GM12878 (cell line): ENCODE results near the gene ABCA4. TPM values are rescaled to one million over a fixed set of nuclear protein-coding genes. Genes with fewer than 3 reads are reported as not detected.

Experiments used
- IRF4 ChIP-seq: IDR thresholded peaks from 2 replicates; pipeline ENCODE4 v1.6.1; 2011; ENCODE audit warnings: low read depth, low read length
- SIN3A ChIP-seq: IDR thresholded peaks from 2 replicates; pipeline ENCODE4 v1.6.1; 2012; ENCODE audit warnings: low read depth, low read length, improper control_type of control experiment
- SMC3 ChIP-seq: IDR thresholded peaks from 2 replicates; pipeline ENCODE4 v1.6.1; 2011; ENCODE audit warnings: low read length, improper control_type of control experiment, borderline replicate concordance
- SUZ12 ChIP-seq: fragments of 200-600 bp; sonication (generic); IDR thresholded peaks from one replicate; pipeline ENCODE4 v1.6.1; 2018; ENCODE audit warnings: antibody characterized with exemption, mild to moderate bottlenecking; ENCODE audit not compliant: unreplicated experiment
- polyA plus RNA-seq, 11 experiments: library from polyadenylated mRNA; depleted of rRNA in 4 of 11; unstranded in 6 of 11; stranded (reverse) in 5 of 11; fragments of >200 nt; fragmentation: Nextera tagmentation in 4 of 11; fragmentation: Illumina TruSeq in 1 of 11; extraction: Ambion mirVana in 4 of 11; extraction: Trizol in 1 of 11; gene quantifications; 1 replicate in 1 of 11; 2 replicates in 10 of 11; pipeline versions ENCODE4 v1.2.1 to v1.2.3, GENCODE V29; 2011 to 2016; ENCODE audit warnings: inconsistent platforms in 2 of 11, missing spikeins in 2 of 11, low read depth in 1 of 11
- total RNA-seq, 4 experiments: library from RNA; depleted of rRNA in 3 of 4; stranded (reverse); fragments of >200 nt in 3 of 4; fragmentation: Illumina TruSeq in 1 of 4; extraction: Trizol in 1 of 4; gene quantifications; 2 replicates each; pipeline versions ENCODE4 v1.2.1 to v1.2.3, GENCODE V29; 2013 to 2021
- TF ChIP-seq, protein P1 (sequence below): fragments of 450-650 bp; formaldehyde crosslinking; IDR thresholded peaks from 2 replicates; pipeline ENCODE4 v1.4.0; 2022; ENCODE audit warnings: mild to moderate bottlenecking, moderate library complexity
- TF ChIP-seq, protein P2 (sequence below): fragments of 450-650 bp; IDR thresholded peaks from 2 replicates; pipeline ENCODE4 v1.6.1; 2017; ENCODE audit warnings: mild to moderate bottlenecking, low read depth, inconsistent platforms; ENCODE audit not compliant: poor library complexity, severe bottlenecking

Gene ABCA4
- total and polyA plus RNA-seq, 10 of the 15 experiments (the other 5 are each of a cell fraction or from before 2014, with no cell fraction given): 0.03 to 0.28 (median 0.11) TPM; not detected in 3

- TF ChIP-seq, protein P1, sequence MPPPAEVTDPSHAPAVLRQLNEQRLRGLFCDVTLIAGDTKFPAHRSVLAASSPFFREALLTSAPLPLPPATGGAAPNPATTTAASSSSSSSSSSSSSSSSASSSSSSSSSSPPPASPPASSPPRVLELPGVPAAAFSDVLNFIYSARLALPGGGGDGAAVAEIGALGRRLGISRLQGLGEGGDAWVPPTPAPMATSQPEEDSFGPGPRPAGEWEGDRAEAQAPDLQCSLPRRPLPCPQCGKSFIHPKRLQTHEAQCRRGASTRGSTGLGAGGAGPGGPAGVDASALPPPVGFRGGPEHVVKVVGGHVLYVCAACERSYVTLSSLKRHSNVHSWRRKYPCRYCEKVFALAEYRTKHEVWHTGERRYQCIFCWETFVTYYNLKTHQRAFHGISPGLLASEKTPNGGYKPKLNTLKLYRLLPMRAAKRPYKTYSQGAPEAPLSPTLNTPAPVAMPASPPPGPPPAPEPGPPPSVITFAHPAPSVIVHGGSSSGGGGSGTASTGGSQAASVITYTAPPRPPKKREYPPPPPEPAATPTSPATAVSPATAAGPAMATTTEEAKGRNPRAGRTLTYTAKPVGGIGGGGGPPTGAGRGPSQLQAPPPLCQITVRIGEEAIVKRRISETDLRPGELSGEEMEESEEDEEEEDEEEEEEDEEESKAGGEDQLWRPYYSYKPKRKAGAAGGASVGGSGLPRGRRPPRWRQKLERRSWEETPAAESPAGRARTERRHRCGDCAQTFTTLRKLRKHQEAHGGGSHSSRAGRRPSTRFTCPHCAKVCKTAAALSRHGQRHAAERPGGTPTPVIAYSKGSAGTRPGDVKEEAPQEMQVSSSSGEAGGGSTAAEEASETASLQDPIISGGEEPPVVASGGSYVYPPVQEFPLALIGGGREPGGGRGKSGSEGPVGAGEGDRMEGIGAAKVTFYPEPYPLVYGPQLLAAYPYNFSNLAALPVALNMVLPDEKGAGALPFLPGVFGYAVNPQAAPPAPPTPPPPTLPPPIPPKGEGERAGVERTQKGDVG: no peak
- TF ChIP-seq IRF4 (no peak), SUZ12 (no peak), SMC3 (no peak), SIN3A (no peak)
- TF ChIP-seq, protein P2, sequence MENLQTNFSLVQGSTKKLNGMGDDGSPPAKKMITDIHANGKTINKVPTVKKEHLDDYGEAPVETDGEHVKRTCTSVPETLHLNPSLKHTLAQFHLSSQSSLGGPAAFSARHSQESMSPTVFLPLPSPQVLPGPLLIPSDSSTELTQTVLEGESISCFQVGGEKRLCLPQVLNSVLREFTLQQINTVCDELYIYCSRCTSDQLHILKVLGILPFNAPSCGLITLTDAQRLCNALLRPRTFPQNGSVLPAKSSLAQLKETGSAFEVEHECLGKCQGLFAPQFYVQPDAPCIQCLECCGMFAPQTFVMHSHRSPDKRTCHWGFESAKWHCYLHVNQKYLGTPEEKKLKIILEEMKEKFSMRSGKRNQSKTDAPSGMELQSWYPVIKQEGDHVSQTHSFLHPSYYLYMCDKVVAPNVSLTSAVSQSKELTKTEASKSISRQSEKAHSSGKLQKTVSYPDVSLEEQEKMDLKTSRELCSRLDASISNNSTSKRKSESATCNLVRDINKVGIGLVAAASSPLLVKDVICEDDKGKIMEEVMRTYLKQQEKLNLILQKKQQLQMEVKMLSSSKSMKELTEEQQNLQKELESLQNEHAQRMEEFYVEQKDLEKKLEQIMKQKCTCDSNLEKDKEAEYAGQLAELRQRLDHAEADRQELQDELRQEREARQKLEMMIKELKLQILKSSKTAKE: no peak
These were observed 91.6 kb downstream of the ABCA4 start (continued) for GRCh38 chr1:94029130-94029993.
